GM18526 (cell line): ENCODE results near the gene SELENOT.

Experiments used
- POLR2A ChIP-seq: IDR thresholded peaks from 3 replicates; pipeline ENCODE4 v1.6.1; 2011; ENCODE audit not compliant: insufficient read length; ENCODE audit errors: extremely low read depth

SELENOT gene

DNA sequence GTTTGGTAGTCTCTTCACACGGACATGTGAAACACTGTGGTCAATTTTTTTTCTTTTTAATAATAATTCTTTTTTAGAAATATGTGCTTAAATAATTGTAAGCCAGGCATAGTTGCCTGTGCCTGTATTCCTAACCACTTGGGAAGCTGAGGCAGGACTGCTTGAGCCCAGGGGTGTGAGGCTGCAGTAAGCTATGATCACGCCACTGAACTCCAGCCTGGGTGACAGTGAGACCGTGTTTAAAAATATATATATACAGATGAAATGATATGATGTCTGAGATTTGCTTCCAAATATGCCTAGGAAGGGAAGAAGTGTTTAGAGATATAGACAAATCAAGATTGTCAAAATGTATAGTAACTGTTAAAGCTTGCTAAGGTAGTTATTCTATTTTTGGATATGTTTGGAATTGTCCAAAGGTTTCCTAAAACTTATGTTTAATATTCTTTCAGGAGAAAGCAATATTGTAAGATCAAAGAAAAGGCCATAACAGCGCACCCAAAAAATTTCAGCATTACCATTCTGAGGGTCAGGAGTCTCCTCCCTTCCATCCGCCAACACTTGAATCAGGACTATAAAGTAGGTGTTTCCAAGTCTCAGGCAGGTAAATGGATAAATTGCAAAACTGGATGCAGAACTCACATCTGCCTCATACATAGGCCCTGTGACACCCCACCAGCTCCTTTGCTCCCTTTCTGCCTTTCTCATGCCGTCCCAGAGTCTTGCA lies 532 bp upstream of the SELENOT start:
- no peak for TF ChIP-seq POLR2A

- no peak for TF ChIP-seq POLR2A
Observed at GRCh38 chr3:150603980-150604319, 829 bp downstream of the SELENOT start.

- TF ChIP-seq POLR2A: no peak
Observed at GRCh38 chr3:150605998-150606641, 3.0 kb downstream of the SELENOT start.

GRCh38 chr3:150607267-150608065 lies 4.3 kb downstream of the SELENOT start:
- TF ChIP-seq POLR2A: no peak

DNA sequence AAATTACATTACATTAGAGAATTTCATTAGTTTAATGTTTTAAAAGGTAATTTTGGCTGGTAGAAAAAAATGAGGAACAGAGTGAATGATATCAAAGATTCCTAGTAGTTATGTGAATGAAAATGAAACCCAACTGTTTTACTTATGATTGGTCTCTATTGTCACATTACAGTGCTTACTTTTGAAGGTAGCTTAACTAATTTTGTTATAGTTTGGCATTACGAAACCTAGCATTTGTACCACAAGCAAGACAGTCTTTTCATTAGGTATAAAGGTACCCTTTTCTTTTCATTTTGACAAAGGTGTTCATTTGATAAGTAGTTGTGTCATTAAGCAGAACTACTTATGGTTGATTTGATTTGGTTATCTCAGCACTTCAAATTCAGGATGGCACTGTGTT lies 6.9 kb downstream of the SELENOT start:
- TF ChIP-seq POLR2A: no peak

- TF ChIP-seq POLR2A: no peak
Observed at GRCh38 chr3:150610785-150611184, 7.7 kb downstream of the SELENOT start.

- TF ChIP-seq POLR2A: no peak
Observed at GRCh38 chr3:150611666-150612065, 8.5 kb downstream of the SELENOT start.

GRCh38 chr3:150612494-150612893 lies 9.4 kb downstream of the SELENOT start:
- no peak for TF ChIP-seq POLR2A

DNA sequence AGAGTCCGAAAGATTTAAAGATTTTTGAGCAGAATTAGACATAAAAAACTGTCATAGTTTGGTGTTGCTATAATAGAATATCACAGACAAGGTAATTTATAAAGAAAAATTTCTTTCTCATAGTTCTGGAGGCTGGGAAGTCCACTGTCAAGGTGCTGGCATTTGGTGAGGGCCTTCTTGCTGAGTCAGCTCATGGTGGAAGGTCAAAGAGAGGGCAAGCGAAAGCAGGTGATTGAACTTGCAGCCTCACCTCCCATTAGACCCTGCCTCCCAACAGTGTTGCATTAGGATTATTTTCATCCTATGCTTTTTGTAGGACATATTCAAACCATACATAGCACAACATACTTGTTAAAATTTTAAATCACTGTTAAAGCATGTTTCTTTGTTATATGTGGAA lies 9.9 kb downstream of the SELENOT start:
- no peak for TF ChIP-seq POLR2A

- no peak for TF ChIP-seq POLR2A
Observed at GRCh38 chr3:150613709-150614480, 10.8 kb downstream of the SELENOT start.

DNA sequence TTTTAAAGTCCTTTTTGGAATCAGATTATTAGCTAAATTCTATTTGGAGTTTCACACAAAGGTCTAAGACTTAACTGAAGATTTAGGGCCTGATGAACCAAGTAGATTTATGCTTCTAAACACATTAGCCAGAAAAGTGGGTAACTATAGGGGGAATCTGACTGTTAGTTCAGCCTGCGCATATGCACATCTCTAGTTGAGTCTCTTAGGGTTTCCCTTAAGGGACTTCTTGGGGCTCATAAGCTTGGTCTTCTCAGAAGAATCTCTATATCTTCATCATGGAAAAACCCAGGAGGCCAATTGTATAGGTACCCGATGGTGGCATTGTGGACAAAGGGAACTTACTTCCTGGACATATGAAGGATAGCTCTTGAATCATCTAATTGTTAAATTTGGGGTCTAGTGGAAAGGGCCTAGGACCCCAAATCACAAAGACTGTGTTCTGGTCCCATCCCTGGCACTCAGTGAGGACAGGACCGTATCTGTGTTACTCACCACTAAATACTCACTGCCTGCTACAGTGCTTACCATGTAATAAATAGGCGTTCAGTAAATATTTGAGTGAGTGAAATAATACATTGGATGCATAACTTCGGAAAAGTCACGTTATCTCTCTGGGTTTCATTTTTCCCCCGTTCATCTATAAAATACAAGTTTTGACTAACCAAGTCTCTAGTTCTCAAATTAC lies 17.0 kb downstream of the SELENOT start:
- TF ChIP-seq POLR2A: no peak

DNA sequence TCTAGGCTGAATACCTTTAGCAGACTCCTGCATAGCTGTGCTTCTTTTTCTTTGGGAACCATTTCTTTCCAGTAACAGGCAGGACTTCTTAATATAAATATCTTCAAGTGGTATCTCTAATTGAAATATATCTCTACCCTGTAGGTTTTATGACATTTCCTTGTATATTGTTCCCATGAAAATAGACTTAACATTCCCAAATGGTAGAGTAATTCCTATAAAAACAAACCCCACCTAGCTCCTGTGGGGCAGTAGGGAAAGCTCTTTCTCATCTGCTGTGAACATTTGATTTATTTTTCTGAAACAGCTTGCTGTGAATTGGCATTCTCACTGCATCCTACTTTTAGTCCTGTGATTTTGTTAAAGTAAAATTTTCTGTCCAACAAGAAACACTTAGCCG lies 20.8 kb downstream of the SELENOT start:
- TF ChIP-seq POLR2A: no peak

DNA sequence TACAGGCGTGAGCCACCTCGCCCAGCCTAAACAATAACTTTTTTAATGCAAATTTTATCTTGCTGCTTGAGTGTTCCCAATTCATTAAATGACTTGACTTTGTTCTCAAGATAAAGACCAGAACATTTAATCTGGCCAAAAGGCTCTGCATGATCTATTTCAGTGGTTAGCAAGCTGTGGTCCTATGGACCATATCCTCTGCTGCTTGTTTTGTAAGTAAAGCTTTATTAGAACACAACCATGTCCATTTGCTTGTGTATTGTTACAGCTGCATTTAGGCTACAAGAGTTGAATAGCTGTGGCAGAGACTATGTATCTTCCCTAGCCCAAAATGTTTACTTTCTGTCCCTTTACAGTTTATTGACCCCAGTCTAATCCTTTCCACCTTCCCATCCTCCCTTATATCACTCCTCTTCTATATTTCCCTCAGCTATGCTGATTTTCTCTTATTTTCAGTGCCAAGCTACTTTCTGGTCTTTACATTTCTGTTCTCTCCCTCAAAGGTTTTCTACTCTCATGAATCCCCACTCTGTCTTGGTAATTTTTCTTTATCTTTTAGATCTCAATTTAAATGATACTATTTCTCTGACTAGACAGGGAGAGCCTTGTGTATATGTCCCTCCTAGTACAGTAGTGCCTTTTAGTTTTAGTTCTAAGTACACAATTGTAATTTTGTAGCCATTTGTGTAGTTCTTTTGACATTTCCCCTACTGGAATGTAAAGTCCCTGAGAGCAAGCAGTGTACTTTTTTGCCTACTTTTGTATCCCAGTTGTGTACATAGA lies 23.2 kb downstream of the SELENOT start:
- TF ChIP-seq POLR2A: no peak

DNA sequence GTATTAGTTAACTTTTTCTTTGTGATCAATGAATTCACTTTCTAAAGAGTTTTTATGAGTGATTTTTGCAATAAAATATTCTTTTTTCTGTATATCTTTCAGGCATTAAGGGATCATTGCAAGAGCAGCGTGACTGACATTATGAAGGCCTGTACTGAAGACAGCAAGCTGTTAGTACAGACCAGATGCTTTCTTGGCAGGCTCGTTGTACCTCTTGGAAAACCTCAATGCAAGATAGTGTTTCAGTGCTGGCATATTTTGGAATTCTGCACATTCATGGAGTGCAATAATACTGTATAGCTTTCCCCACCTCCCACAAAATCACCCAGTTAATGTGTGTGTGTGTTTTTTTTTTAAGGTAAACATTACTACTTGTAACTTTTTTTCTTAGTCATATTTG lies 24.4 kb downstream of the SELENOT start:
- no peak for TF ChIP-seq POLR2A
